ENCODE results near the gene DGKB.

DNA sequence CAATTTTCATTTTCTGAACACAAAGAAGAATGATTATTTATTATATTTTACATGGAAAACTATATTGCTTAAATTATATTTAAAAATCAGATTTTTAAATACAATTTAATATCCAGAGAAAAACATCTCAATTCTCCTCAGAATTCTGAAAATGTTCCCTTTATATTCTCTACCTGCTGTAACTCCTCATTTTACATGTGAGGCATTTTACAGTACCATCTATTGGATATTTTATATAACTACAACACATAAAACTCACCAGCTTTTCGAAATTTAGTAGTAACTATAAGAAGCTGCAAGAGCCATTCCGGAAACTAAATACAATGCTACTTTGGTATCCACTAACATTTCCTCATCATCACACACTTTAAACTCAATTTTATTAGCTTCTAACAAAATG, 264.6 kb downstream of the DGKB start:
- no peak for TF ChIP-seq POLR2A (IDR thresholded peaks at IDR 0.05)
- TF ChIP-seq, protein P1, sequence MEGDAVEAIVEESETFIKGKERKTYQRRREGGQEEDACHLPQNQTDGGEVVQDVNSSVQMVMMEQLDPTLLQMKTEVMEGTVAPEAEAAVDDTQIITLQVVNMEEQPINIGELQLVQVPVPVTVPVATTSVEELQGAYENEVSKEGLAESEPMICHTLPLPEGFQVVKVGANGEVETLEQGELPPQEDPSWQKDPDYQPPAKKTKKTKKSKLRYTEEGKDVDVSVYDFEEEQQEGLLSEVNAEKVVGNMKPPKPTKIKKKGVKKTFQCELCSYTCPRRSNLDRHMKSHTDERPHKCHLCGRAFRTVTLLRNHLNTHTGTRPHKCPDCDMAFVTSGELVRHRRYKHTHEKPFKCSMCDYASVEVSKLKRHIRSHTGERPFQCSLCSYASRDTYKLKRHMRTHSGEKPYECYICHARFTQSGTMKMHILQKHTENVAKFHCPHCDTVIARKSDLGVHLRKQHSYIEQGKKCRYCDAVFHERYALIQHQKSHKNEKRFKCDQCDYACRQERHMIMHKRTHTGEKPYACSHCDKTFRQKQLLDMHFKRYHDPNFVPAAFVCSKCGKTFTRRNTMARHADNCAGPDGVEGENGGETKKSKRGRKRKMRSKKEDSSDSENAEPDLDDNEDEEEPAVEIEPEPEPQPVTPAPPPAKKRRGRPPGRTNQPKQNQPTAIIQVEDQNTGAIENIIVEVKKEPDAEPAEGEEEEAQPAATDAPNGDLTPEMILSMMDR (IDR thresholded peaks at IDR 0.05) = no peak

Data from adrenal gland (tissue), 5 donors.